ENCODE measurements around the gene KLF11.
"Not testable (repeated sequence)": the region's sequence is repeated elsewhere in the genome, so short reads cannot be mapped to it uniquely, and the experiment has no call there.

Gene KLF11

DNA sequence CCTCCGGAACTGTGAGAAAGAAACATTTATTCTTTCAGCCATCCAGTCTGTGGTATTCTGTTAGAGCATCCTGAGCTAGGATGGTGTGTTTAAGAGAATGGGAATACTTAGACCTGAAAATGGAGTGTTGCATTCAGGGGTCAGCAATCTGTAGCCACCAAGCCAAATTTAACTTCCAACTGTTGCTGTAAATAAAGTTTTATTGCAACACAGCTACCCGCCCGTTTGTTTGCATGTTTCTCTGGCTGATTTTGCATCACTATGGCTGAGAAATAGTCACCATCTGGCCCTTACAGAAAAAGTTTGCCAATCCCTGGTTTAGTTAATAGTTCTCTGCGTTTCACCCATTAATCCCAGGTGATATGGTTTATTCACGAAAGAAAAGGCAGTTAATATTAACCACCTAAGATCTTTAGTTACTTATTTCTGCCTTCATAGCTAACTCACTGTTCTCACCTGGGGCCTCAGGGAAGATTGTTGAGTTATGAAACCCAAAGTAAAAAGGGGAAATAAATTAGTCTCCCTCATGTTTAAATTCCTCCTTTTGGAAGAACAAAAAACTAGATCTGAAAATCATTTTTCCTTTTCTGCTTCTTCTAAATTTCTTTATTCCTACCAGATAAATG lies 46.3 kb downstream of the KLF11 start:
- Histone ChIP-seq H3K27ac (no peak overlapping the region), H3K4me3 (no peak overlapping the region)
- TF ChIP-seq, protein P1, sequence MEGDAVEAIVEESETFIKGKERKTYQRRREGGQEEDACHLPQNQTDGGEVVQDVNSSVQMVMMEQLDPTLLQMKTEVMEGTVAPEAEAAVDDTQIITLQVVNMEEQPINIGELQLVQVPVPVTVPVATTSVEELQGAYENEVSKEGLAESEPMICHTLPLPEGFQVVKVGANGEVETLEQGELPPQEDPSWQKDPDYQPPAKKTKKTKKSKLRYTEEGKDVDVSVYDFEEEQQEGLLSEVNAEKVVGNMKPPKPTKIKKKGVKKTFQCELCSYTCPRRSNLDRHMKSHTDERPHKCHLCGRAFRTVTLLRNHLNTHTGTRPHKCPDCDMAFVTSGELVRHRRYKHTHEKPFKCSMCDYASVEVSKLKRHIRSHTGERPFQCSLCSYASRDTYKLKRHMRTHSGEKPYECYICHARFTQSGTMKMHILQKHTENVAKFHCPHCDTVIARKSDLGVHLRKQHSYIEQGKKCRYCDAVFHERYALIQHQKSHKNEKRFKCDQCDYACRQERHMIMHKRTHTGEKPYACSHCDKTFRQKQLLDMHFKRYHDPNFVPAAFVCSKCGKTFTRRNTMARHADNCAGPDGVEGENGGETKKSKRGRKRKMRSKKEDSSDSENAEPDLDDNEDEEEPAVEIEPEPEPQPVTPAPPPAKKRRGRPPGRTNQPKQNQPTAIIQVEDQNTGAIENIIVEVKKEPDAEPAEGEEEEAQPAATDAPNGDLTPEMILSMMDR (IDR thresholded peaks at IDR 0.05) = no peak
- no peak for DNase-seq (ENCODE audit: low spot score)

DNA sequence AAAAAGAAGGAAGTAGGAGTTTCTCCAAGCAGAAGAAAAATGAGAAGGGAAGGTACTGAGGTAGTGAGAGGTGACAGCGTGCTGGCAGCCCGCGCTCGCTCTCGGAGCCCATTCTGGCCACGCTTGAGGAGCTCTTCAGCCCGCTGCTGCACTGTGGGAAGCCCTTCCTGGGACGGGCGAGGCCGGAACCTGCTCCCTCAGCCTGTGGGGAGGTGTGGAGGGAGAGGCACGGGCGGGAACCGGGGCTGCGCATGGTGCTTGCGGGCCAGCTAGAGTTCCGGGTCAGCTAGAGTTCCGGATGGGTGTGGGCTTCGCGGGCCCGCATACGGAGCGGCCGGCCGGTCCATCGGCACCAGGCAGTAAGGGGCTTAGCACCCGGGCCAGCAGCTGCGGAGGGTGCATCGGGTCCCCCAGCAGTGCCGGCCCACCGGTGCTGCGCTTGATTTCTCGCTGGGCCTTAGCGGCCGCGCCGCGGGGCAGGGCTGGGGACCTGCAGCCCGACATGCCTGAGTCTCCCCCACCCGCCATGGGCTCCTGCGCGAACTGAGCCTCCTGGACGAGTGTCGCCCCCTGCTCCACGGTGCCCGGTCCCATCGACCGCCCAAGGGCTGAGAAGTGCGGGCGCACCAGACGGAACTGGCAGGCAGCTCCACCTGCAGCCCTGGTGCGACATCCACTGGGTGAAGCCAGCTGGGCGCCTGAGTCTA lies 48.0 kb downstream of the KLF11 start:
- no peak for DNase-seq (ENCODE audit: low spot score)
- no peak overlapping the region for H3K27ac ChIP-seq
- peak overlapping the region; percentile 57 for H3K4me3 ChIP-seq
- TF ChIP-seq, protein P1 (IDR thresholded peaks at IDR 0.05) = no peak

DNA sequence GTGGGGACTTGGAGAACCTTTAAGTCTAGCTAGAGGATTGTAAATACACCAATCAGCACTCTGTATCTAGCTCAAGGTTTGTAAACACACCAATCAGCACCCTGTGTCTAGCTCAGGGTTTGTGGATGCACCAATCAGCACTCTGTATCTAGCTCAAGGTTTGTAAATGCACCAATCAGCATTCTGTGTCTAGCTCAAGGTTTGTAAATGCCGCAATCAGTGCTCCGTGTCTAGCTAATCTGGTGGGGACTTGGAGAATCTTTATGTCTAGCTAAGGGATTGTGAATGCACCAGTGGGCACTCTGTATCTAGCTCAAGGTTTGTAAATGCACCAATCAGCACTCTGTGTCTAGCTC lies 48.5 kb downstream of the KLF11 start:
- H3K4me3 ChIP-seq = peak overlapping the region; percentile 57
- H3K27ac ChIP-seq; DNase-seq (ENCODE audit: low spot score): not testable (repeated sequence)

DNA sequence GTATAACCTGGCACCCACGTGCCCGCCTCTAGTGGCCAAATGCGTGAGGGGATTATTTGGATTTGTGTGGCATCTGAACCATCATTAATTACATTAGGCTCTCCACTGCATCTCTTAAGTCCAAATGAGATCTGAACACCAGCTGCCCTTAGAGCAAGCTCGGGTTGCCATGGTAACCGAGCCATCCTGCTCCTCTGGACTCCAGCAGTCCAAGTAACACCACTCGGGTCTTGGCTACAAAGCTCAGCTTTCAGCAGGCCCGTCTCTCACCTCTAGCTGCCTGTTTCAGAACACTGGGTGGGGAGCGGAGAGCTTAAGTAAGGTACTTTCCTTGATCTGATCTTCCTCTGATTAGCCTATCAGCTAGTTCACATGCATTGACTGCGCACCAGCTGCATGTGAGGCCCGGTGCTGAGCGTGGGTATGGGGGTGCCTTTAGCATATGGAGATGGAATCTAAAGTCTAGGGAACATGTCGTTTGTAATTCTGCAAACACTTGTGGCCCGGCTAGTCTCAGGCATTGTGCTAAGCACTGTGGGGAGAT lies 51.0 kb downstream of the KLF11 start:
- DNase-seq (ENCODE audit: low spot score) = no peak
- H3K27ac ChIP-seq = no peak overlapping the region
- H3K4me3 ChIP-seq = no peak overlapping the region
- TF ChIP-seq, protein P1 (IDR thresholded peaks at IDR 0.05) = no peak

DNA sequence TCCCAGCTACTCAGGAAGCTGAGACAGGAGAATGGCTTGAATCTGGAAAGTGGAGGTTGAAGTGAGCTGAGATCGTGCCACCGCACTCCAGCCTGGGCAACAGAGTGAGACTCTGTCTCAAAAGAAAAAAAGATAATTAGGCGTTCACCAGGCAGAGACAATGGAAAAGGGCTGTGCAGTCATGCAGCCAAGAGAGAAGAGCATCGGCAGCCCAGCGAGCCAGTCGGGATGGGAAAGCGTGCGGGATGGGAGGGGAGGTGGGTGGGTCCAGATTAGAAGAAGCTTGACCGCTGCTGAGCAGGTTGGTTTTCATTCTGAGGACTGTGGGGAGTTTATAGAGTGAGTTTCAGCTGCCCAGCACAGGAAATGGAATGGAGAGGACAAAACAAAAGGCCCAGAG lies 51.8 kb downstream of the KLF11 start:
- TF ChIP-seq, protein P1 (IDR thresholded peaks at IDR 0.05) = no peak
- DNase-seq (ENCODE audit: low spot score) = no peak
- Histone ChIP-seq H3K27ac (no peak overlapping the region), H3K4me3 (no peak overlapping the region)

DNA sequence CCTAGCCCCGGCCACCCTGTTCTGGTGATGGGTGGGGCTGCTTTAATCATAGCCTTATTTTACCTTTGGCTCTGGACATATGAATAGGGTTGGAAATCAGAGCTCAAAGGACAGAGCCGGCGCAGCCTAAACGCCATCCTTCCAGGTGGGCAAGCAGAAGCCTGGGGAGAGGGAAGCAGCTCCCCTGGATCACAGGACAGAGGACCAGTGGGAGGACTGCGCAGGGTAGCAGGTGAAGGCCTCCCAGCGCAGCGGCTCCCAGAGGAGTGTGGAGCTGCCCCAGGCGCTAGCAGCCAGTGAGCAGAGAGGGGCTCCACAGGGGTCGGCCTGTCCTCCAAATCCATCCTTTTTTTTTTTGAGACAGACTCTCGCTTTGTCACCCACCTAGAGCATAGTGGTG lies 53.3 kb downstream of the KLF11 start:
- no peak overlapping the region for H3K4me3 ChIP-seq
- DNase-seq (ENCODE audit: low spot score) = no peak
- TF ChIP-seq, protein P1 (IDR thresholded peaks at IDR 0.05) = no peak
- no peak overlapping the region for H3K27ac ChIP-seq

DNA sequence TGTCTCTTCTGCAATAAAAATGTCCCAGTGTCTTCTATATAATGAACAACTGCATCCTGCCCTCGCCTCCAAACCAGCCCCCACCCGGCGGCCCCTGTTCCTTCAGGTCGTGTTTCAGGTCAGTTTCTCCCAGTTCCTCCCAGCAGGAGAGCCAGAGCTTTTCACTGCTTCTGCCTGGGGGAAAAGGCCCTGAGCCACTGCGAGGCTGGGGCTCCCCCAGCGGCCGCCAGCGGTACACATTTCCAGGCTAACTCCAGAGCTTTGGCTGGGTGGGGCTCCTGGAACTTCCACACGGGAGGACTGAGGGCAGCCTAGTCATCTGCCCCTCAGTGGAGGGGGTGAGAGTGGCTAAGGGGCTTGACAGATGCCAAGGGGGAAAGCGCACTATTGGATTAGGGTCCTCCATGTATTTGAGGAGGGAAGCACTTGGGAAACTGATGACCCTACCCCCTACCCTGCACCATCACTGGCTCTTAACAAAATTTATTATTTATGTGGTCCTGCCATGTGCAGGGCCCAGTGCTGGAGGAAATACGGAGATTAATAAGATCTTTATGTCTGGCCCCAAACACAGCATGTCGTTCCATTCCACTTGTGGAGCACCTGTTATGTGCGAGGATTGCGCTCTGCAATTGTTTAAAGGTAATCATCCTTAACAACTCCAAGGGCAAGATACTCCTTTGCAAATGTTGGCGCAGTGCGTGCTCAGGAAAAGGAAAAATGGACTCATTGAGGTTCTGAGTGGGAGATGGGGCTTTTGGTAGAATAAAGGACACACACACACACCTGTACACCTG lies 54.2 kb downstream of the KLF11 start:
- no peak overlapping the region for H3K27ac ChIP-seq
- TF ChIP-seq, protein P1 (IDR thresholded peaks at IDR 0.05) = peak; percentile 92

More for the DNA sequence above, 54.2 kb downstream of the KLF11 start:
- H3K4me3 ChIP-seq = no peak overlapping the region
- DNase-seq (ENCODE audit: low spot score) = no peak

All from coronary artery (tissue), 2 donors.